GM18508 (cell line): ENCODE results near the gene SHLD1.
"Not testable (repeated sequence)": the region's sequence is repeated elsewhere in the genome, so short reads cannot be mapped to it uniquely, and the experiment has no call there.

Experiments
- ATAC-seq: cut with Tn5 transposase; IDR thresholded peaks from one replicate; pipeline ENCODE4 v1.9.1; 2021; ENCODE audit warnings: moderate number of reproducible peaks; ENCODE audit not compliant: insufficient read depth, unreplicated experiment

The SHLD1 gene

DNA sequence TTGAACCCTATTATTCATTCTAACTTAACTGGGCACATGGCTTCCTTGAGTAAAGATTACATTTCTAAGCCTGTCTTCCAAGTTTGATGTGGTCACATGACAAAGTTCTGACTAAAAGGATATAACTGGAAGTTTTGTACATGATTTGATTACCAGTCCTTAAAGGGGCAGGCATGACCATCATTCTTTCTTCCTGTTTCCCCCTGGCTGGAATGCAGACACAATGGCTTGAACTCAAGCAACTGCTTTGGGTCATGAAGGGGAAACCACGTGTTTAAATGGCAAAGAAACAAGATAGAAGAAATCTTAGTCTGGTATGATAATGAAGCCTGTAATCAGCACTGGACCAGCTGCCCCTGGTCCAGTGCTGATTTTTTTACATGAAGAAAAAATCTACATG, 15.6 kb upstream of the SHLD1 start:
- ATAC-seq, result no peak

DNA sequence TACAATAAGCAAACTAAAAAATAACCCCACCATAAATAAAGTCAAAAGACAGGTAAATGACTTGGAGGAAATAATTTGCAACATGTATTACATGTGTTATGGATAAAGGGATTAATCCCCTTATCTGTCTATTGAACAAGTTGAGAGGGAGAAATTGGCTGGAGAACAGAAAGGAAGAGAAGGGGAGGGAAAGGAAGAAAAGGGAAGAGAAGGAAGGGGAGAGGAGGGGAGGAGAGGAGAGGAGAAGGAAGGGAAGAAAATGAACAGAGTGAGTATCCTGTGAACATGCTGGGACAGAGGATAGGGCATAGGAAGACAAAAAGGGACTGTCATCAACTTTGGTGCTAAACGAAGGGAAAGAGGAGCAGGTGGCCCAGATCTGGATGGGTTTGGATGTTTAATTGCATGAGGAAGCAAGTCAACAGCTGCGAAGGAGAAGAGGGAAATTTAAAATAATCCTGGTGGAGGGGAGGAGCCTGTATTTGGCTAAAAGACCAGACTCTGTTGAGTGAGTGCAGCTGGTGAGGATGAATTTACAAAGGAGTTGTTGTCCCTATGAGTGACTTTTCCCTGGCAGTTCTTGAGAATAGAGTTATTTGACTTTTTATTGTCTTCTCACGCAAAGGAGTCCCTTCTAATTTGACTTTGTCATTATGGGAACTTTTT, 14.2 kb upstream of the SHLD1 start:
- ATAC-seq, result no peak

GRCh38 chr20:5737619-5737953, 12.6 kb upstream of the SHLD1 start:
- no peak for ATAC-seq

DNA sequence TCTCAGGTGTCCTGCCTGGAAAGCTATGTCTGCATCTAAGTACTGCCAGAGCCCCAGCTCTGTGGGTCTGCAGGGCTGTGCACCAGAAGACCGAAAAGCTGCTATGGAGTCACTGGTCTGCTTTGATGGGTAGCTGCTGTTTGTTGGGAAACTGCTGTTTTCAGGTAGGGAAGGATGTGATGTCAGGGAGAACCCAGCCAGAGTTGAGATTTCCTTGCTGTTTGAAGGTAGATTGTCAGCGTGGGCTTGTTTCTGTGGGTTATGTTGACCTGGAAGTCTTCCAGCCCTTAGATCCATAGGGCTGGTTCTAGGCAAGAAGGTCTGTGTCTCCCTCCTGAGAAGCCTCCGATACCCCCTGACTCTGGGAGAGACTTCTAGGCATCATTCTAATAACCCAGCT, 12.2 kb upstream of the SHLD1 start:
- no peak for ATAC-seq

DNA sequence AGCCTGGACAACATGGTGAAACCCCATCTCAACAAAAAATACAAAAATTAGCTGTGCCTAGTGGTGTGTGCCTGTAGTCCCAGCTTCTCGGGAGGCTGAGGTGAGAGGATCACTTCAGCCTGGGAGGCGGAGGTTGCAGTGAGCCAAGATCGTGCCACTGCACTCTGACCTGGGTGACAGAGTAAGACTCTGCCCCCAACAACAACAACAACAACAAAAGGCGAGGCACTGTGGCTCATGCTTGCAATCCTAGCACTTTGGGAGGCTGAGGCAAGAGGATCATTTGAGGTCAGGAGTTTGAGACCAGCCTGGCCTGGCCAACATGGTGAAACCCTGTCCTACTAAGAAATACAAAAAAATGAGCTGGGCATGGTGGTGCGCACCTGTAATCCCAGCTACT, 9.6 kb upstream of the SHLD1 start:
- ATAC-seq, result not testable (repeated sequence)

DNA sequence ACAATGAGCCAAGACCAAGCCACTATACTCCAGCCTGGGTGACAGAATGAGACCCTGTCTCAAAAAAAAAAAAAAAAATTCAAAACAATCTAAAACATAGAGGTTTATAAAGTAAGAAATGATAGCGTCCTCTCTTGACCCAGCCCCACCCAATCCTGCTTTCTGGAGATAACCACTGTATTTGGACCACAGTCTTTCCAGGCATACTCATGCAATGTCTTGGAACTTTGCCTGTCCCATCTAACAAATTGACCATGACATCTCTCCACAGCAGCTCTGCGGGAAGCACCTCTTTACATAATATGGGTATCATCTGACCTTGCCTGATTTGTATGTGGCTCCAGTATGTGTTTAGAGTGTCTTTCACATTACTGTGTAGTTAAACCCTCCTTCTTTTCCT, 9.1 kb upstream of the SHLD1 start:
- no peak for ATAC-seq

DNA sequence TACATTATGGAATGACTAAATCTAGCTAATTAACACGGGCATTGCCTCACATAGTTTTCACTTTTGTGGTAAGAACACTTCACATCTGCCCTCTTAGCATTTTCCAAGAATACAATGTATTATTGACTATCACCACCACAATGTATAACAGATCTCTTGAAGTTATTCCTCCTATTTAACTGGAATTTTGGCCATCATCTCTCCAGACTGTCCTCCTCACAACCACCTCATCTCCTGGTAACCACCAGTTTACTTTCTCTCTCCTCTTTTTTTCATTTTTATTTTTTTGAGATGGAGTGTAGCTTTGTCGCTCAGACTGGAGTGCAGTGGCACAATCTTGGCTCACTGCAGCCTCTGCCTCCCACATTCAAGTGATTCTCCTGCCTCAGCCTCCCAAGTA, 8.2 kb upstream of the SHLD1 start:
- no peak for ATAC-seq

DNA sequence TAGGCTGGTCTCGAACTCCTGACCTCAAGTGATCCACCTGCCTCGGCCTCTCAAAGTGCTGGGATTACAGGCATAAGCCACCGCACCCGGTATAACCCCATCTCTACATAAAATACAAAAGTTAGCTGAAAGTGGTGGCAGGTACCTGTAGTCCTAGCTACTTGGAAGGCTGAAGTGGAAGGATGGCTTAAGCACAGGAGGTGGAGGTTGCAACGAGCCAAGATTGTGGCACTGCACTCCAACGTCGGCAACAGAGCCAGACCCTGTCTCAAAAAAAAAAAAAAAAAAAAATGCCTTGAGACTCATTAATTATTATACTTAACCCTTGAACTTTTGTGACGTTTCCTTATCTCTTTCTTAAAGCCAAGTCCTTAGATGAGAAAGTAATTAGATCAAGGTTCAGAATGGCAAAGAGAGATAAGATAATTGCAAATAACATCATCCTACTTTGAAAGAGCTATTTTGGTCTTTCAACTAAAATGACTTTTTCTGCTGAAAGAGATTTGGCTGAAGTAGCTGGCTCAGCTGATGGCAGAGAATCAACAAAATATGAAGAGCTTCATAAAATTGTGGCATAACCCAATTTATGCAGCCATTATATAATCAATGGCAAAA, 4.7 kb upstream of the SHLD1 start:
- ATAC-seq, result no peak

DNA sequence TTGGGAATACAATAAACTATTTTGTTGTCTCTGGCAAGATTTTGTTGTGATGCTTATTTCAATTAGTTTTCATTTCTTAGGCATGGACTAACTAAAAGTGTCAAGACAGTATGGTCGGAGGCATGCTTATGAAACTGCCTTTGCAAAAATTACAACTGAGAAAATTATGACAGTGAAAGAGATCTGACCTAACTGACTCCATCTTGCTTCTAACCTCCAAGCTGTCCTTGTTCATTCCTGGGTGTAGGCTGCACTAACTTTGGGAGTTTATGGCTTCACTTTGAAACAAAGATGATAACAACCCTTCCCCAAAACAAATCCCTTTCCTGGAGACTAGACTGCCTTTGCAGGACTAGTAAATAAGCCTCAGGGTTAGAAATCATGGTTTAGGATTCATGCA, 4.1 kb upstream of the SHLD1 start:
- ATAC-seq, result no peak

- ATAC-seq, result no peak
Measured at GRCh38 chr20:5748246-5748645, 2.0 kb upstream of the SHLD1 start.

DNA sequence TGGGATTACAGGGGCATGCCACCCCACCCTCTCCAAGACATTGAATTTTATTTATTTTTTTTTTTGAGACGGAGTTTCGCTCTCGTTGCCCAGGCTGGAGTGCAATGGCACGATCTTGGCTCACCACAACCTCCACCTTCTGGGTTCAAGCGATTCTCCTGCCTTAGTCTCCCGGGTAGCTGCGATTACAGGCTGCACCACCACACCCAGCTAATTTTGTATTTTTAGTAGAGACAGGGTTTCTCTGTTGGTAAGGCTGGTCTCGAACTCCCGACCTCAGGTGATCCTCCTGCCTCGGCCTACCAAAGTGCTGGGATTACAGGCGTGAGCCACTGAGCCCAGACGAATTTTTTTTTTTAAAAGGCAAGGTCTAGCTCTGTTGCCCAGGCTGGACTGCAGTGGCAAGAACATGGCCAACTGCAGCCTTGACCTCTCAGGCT, 669 bp upstream of the SHLD1 start:
- not testable (repeated sequence) for ATAC-seq

DNA sequence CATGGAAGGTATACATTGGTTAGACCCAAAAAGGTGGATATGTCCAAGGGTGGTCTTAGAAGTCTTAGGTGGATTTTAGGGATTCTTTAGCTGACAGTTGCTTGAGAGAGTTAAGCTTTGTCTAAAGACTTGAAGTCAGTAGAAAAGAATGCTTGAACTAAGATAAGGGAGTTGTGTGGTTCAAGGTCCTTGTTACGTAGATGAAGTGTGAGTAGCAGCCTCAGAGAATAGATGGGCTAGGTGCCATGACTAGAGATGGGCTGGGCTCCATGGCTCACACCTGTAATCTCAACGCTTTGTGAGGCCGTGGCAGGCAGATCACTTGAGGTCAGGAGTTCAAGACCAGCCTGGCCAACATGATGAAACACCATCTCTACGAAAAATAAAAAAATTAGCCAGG, 1.7 kb downstream of the SHLD1 start:
- ATAC-seq, result no peak

DNA sequence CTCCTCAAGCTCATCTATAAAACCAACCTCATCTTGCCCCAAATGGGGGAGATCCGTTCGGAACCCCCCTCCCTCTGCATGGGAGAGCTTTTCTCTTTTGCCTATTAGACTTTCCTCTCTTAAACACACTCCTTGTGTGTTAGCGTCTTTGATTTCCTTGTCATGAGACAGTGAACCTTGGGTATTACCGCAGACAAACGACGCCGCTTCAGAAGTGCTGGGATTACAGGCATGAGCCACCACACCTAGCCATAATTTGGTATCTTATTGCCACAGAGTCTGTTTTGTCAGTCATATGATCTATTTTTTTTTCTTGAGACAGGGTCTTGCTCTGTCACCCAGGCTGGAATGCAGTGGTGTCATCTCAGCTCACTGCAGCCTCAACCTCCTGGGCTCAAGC, 3.6 kb downstream of the SHLD1 start:
- no peak for ATAC-seq

GRCh38 chr20:5757949-5758348, 7.7 kb downstream of the SHLD1 start:
- ATAC-seq, result no peak

- no peak for ATAC-seq
Measured at GRCh38 chr20:5766085-5766764, 16.0 kb downstream of the SHLD1 start.

GRCh38 chr20:5767493-5768098, 17.4 kb downstream of the SHLD1 start:
- no peak for ATAC-seq

GRCh38 chr20:5770231-5770986, 20.2 kb downstream of the SHLD1 start:
- ATAC-seq, result no peak

DNA sequence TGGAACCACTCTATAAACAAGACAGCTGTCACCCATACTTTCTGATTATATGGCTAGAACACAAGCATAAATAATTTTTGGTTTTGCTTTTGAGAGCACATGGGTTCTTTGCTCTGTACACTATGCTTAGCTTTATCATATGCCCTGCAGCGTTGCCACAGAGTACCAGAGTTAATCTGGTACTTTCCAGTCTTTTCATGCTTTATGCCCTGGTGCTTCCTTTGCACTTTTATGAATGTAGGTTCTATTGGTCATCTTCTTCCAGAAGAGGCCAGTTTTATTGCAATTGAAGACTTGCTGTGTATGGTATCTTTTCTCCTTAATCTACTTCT, 20.8 kb downstream of the SHLD1 start:
- no peak for ATAC-seq

GRCh38 chr20:5772704-5773103, 22.5 kb downstream of the SHLD1 start:
- ATAC-seq, result no peak

DNA sequence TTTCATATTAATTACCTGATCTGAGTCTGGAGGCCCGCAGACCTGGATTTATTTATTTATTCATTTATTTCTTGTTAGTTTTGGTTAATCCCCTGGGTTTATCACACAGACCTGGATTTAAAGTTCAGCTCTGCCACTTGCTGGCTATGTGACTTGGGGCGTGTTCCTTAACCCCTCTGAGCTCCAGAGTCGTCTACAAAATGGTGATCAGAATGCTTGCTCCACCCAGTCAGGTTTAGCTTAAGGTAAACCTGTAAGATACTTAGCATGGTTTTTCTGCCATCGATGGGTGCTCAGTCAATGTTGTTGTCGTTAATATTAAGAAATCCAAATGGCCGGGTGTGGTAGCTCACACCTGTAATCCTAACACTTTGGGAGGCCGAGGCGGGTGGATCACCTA, 23.4 kb downstream of the SHLD1 start:
- no peak for ATAC-seq

GRCh38 chr20:5776077-5776476, 25.9 kb downstream of the SHLD1 start:
- ATAC-seq, result no peak
